ENCODE measurements around the gene PCYT2. TPM values are rescaled to one million over a fixed set of nuclear protein-coding genes. Genes with fewer than 3 reads are reported as not detected.

PCYT2 gene
- total and polyA plus RNA-seq, 10 of the 15 experiments (the other 5 are each of a cell fraction or from before 2014, with no cell fraction given), result 0.63 to 72.0 (median 45.0) TPM

GRCh38 chr17:81859906-81860755 is 51.1 kb downstream of the PCYT2 start, which contains the start of gene P4HB (continued):
- TF ChIP-seq, protein P1, sequence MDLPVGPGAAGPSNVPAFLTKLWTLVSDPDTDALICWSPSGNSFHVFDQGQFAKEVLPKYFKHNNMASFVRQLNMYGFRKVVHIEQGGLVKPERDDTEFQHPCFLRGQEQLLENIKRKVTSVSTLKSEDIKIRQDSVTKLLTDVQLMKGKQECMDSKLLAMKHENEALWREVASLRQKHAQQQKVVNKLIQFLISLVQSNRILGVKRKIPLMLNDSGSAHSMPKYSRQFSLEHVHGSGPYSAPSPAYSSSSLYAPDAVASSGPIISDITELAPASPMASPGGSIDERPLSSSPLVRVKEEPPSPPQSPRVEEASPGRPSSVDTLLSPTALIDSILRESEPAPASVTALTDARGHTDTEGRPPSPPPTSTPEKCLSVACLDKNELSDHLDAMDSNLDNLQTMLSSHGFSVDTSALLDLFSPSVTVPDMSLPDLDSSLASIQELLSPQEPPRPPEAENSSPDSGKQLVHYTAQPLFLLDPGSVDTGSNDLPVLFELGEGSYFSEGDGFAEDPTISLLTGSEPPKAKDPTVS (IDR thresholded peaks at IDR 0.05; ENCODE audit: low read depth, low read length), result no peak
- TF ChIP-seq RELB (IDR thresholded peaks at IDR 0.05; ENCODE audit: low read depth), result 0 out of 2 replicates have a peak, but pooled peaks have one; percentile 20
- TF ChIP-seq ESRRA (IDR thresholded peaks at IDR 0.05; ENCODE audit: low read length), result no peak
- no peak for TF ChIP-seq MLLT1 (IDR thresholded peaks at IDR 0.05)
- peak; percentile 90 for TF ChIP-seq LARP7 (IDR thresholded peaks at IDR 0.05)
- TF ChIP-seq SREBF2 (IDR thresholded peaks at IDR 0.05; ENCODE audit: low read length), result no peak
- no peak for TF ChIP-seq CHD1 (IDR thresholded peaks at IDR 0.05; ENCODE audit: low read depth, low read length)
- TF ChIP-seq, protein P2, sequence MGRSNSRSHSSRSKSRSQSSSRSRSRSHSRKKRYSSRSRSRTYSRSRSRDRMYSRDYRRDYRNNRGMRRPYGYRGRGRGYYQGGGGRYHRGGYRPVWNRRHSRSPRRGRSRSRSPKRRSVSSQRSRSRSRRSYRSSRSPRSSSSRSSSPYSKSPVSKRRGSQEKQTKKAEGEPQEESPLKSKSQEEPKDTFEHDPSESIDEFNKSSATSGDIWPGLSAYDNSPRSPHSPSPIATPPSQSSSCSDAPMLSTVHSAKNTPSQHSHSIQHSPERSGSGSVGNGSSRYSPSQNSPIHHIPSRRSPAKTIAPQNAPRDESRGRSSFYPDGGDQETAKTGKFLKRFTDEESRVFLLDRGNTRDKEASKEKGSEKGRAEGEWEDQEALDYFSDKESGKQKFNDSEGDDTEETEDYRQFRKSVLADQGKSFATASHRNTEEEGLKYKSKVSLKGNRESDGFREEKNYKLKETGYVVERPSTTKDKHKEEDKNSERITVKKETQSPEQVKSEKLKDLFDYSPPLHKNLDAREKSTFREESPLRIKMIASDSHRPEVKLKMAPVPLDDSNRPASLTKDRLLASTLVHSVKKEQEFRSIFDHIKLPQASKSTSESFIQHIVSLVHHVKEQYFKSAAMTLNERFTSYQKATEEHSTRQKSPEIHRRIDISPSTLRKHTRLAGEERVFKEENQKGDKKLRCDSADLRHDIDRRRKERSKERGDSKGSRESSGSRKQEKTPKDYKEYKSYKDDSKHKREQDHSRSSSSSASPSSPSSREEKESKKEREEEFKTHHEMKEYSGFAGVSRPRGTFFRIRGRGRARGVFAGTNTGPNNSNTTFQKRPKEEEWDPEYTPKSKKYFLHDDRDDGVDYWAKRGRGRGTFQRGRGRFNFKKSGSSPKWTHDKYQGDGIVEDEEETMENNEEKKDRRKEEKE (IDR thresholded peaks at IDR 0.05), result 0 out of 2 replicates have a peak, but pooled peaks have one; percentile 33
- no peak; the same call in 1 of the 2 replicates for TF ChIP-seq MXI1 (IDR thresholded peaks at IDR 0.05; ENCODE audit: low read depth, low read length)
- peak; percentile 81 for TF ChIP-seq HDAC6 (IDR thresholded peaks at IDR 0.05; ENCODE audit: unreplicated experiment)
- TF ChIP-seq NR2C2 (IDR thresholded peaks at IDR 0.05; ENCODE audit: borderline replicate concordance, control insufficient read depth, insufficient read length, low read depth), result no peak
- peak; percentile 94 for TF ChIP-seq POLR2A (IDR thresholded peaks at IDR 0.05; ENCODE audit: low read depth, low read length)
- TF ChIP-seq ZNF24 (IDR thresholded peaks at IDR 0.05), result 0 out of 2 replicates have a peak, but pooled peaks have one; percentile 35
- no peak for TF ChIP-seq MTA2 (IDR thresholded peaks at IDR 0.05; ENCODE audit: low read depth)
- no peak for TF ChIP-seq ZBTB4 (CRISPR knock-in tag; IDR thresholded peaks at IDR 0.05)
- TF ChIP-seq SP1 (IDR thresholded peaks at IDR 0.05; ENCODE audit: low read depth, low read length), result no peak
- TF ChIP-seq EED (IDR thresholded peaks at IDR 0.05; ENCODE audit: low read depth), result no peak
- TF ChIP-seq SREBF1 (IDR thresholded peaks at IDR 0.05; ENCODE audit: low read length), result no peak
- TF ChIP-seq NR2F1 (conservative IDR thresholded peaks at IDR 0.05), result peak; percentile 50

Data from GM12878 (cell line).